ENCODE data around the gene PHOX2A. TPM values are rescaled to one million over a fixed set of nuclear protein-coding genes. Genes with fewer than 3 reads are reported as not detected.

The PHOX2A gene
- total and polyA plus RNA-seq, 2 of the 13 experiments (the other 11 are each of a cell fraction or from before 2014, with no cell fraction given), result not detected

- no peak for TF ChIP-seq MEIS1 (CRISPR knock-in tag; IDR thresholded peaks at IDR 0.05; ENCODE audit: borderline replicate concordance)
- no peak for TF ChIP-seq ZNF552 (CRISPR knock-in tag; IDR thresholded peaks at IDR 0.05; ENCODE audit: borderline replicate concordance)
- TF ChIP-seq ZNF335 (CRISPR knock-in tag; IDR thresholded peaks at IDR 0.05), result no peak
- no peak for TF ChIP-seq LCORL (IDR thresholded peaks at IDR 0.05)
- no peak for TF ChIP-seq LCORL (CRISPR knock-in tag; IDR thresholded peaks at IDR 0.05)
- TF ChIP-seq PHF8 (CRISPR knock-in tag; IDR thresholded peaks at IDR 0.05), result peak; percentile 64
- no peak for TF ChIP-seq TEAD2 (CRISPR knock-in tag; IDR thresholded peaks at IDR 0.05)
- TF ChIP-seq YEATS4 (CRISPR knock-in tag; IDR thresholded peaks at IDR 0.05; ENCODE audit: borderline replicate concordance), result peak; percentile 41; the same call in 1 of the 2 replicates
- no peak for TF ChIP-seq ZBTB42 (CRISPR knock-in tag; IDR thresholded peaks at IDR 0.05)
- no peak for TF ChIP-seq MLXIP (CRISPR knock-in tag; IDR thresholded peaks at IDR 0.05; ENCODE audit: borderline replicate concordance)
- no peak for TF ChIP-seq HDAC1 (CRISPR knock-in tag; IDR thresholded peaks at IDR 0.05)
- TF ChIP-seq ZNF777 (CRISPR knock-in tag; IDR thresholded peaks at IDR 0.05), result peak; percentile 30; the same call in 1 of the 2 replicates
- TF ChIP-seq GABPB1 (CRISPR knock-in tag; IDR thresholded peaks at IDR 0.05), result peak; percentile 45; the same call in 1 of the 2 replicates
- TF ChIP-seq ZNF839 (CRISPR knock-in tag; IDR thresholded peaks at IDR 0.05; ENCODE audit: borderline replicate concordance), result no peak
- TF ChIP-seq ZBED4 (CRISPR knock-in tag; IDR thresholded peaks at IDR 0.05; ENCODE audit: borderline replicate concordance), result no peak
- TF ChIP-seq SP5 (CRISPR knock-in tag; IDR thresholded peaks at IDR 0.05; ENCODE audit: borderline replicate concordance, low read depth), result no peak
- 0 out of 2 replicates have a peak, but pooled peaks have one; percentile 17 for TF ChIP-seq ZNF639 (CRISPR knock-in tag; conservative IDR thresholded peaks at IDR 0.05)
- TF ChIP-seq THAP11 (CRISPR knock-in tag; IDR thresholded peaks at IDR 0.05), result peak; percentile 15; the same call in 1 of the 2 replicates
- 0 out of 2 replicates have a peak, but pooled peaks have one; percentile 52 for TF ChIP-seq ZNF230 (CRISPR knock-in tag; IDR thresholded peaks at IDR 0.05)
- TF ChIP-seq RBFOX2 (IDR thresholded peaks at IDR 0.05; ENCODE audit: low read depth, low read length), result peak; percentile 60
- TF ChIP-seq SAP130 (CRISPR knock-in tag; IDR thresholded peaks at IDR 0.05; ENCODE audit: low read depth), result peak; percentile 53; the same call in 1 of the 2 replicates
Measured at GRCh38 chr11:72224564-72225410, 19.2 kb downstream of the PHOX2A start, which contains the start of gene INPPL1 (continued).
